Measurements from ENCODE around the gene TYMS. TPM values are rescaled to one million over a fixed set of nuclear protein-coding genes. Genes with fewer than 3 reads are reported as not detected.

The TYMS gene
- total and polyA plus RNA-seq, 2 donors (not counting 1 experiment from before 2014, with no cell fraction given), result 0.34 to 1.1 TPM

DNA sequence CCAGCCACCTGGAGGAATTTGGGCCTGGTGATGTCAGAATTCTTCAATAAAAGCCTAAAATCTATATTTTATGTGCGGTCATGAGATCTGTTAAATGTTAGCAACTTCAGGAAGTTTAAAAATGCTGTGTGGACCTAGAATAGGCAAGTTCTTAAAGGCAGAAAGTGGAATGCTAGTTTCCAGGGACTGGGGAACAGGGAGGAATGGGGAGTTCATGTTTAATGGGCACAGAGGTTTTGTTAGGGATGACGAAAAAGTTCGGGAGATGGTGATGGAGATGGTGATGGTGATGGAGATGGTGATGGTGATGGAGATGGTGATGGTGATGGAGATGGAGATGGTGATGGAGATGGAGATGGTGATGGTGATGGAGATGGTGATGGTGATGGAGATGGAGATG lies 9.2 kb downstream of the TYMS start:
- Mint-ChIP-seq H3K27ac (no peak overlapping the region), H3K9me3 (ENCODE audit: insufficient read depth) (peaks cover 2% of the 10 kb centered on the region), H3K4me3 (no peak overlapping the region), H3K4me1 (no peaks in the 10 kb centered on the region), H3K27me3 (no peaks in the 10 kb centered on the region)
- Histone ChIP-seq H2AFZ (ENCODE audit: insufficient read depth, low read depth, low read length, poor library complexity, severe bottlenecking) (no peak overlapping the region), H3K36me3 (replicated peaks in 1 of 2; ENCODE audit: control extremely low read depth in 1 of 2, control insufficient read depth in 1 of 2, extremely low read depth in 1 of 2, insufficient read depth in 2 of 2, low read length in 1 of 2) (no peaks in the 10 kb centered on the region), H3K9ac (ENCODE audit: low read length) (no peak overlapping the region), H3K27me3 (replicated peaks in 1 of 4; ENCODE audit: control extremely low read depth in 1 of 4, control insufficient read depth in 3 of 4, insufficient read depth in 4 of 4, low read length in 3 of 4) (no peaks in the 10 kb centered on the region), H3K79me2 (ENCODE audit: control insufficient read depth, insufficient read depth, low read length) (no peaks in the 10 kb centered on the region), H4K20me1 (ENCODE audit: control insufficient read depth, insufficient read depth, low read length, poor library complexity, severe bottlenecking) (no peaks in the 10 kb centered on the region), H3K4me1 (ENCODE audit: control insufficient read depth in 2 of 2, insufficient read depth in 2 of 2, low read length in 2 of 2) (no peaks in the 10 kb centered on the region), H3K4me2 (replicated peaks; ENCODE audit: low read depth, low read length, poor library complexity, severe bottlenecking) (no peak overlapping the region), H3K27ac (ENCODE audit: low read length in 2 of 2) (no peak overlapping the region), H3K9me3 (ENCODE audit: control extremely low read depth in 1 of 3, control insufficient read depth in 2 of 3, insufficient read depth in 1 of 3, low read length in 2 of 3) (no peaks in the 10 kb centered on the region), H3K4me3 (ENCODE audit: control extremely low read depth in 1 of 5, extremely low read depth in 1 of 5, insufficient read depth in 1 of 5, low read depth in 2 of 5, low read length in 4 of 5) (no peak overlapping the region)
- 90% methylated on average over 3 of the region's 3 CpGs for WGBS (ENCODE audit: insufficient coverage)
- ChIA-PET CTCF (no interaction called here), POLR2A (no interaction called here)
- ATAC-seq (ENCODE audit: low read depth) (no peak), DNase-seq (no peak)
- intact Hi-C loops (cut with micrococcal nuclease), result no loop called here
- TF ChIP-seq EZH2 (IDR thresholded peaks at IDR 0.05; ENCODE audit: borderline replicate concordance, insufficient read depth, low read depth, low read length, poor library complexity, severe bottlenecking) (no peak), CTCF (IDR thresholded peaks at IDR 0.05) (no peak)

- Histone ChIP-seq H3K79me2 (ENCODE audit: control insufficient read depth, insufficient read depth, low read length) (no peaks in the 10 kb centered on the region), H3K36me3 (replicated peaks in 1 of 2; ENCODE audit: control extremely low read depth in 1 of 2, control insufficient read depth in 1 of 2, extremely low read depth in 1 of 2, insufficient read depth in 2 of 2, low read length in 1 of 2) (peaks cover 0 to 2% of the 10 kb centered on the region in 2 experiments), H3K9me3 (ENCODE audit: control extremely low read depth in 1 of 3, control insufficient read depth in 2 of 3, insufficient read depth in 1 of 3, low read length in 2 of 3) (no peaks in the 10 kb centered on the region), H3K4me1 (ENCODE audit: control insufficient read depth in 2 of 2, insufficient read depth in 2 of 2, low read length in 2 of 2) (no peaks in the 10 kb centered on the region), H3K4me3 (ENCODE audit: control extremely low read depth in 1 of 5, extremely low read depth in 1 of 5, insufficient read depth in 1 of 5, low read depth in 2 of 5, low read length in 4 of 5) (no peak overlapping the region), H3K4me2 (replicated peaks; ENCODE audit: low read depth, low read length, poor library complexity, severe bottlenecking) (no peak overlapping the region), H3K9ac (ENCODE audit: low read length) (no peak overlapping the region), H3K27ac (ENCODE audit: low read length in 2 of 2) (no peak overlapping the region), H4K20me1 (ENCODE audit: control insufficient read depth, insufficient read depth, low read length, poor library complexity, severe bottlenecking) (no peaks in the 10 kb centered on the region), H3K27me3 (replicated peaks in 1 of 4; ENCODE audit: control extremely low read depth in 1 of 4, control insufficient read depth in 3 of 4, insufficient read depth in 4 of 4, low read length in 3 of 4) (no peaks in the 10 kb centered on the region), H2AFZ (ENCODE audit: insufficient read depth, low read depth, low read length, poor library complexity, severe bottlenecking) (no peak overlapping the region)
- no peak for ATAC-seq (ENCODE audit: low read depth)
- ChIA-PET CTCF (interaction anchor here (0.5 kb wide), 1 partner anchor 166 kb away, joined by 5 read pairs; no protein-coding TSS in a partner anchor), POLR2A (no interaction called here)
- H3K9me3 Mint-ChIP-seq (ENCODE audit: insufficient read depth), result peaks cover 2% of the 10 kb centered on the region
- no peak overlapping the region for H3K27ac Mint-ChIP-seq
- intact Hi-C loops (cut with micrococcal nuclease), result no loop called here
- no peak for DNase-seq
- H3K4me3 Mint-ChIP-seq, result no peak overlapping the region
- H3K4me1 Mint-ChIP-seq, result no peaks in the 10 kb centered on the region
- no peaks in the 10 kb centered on the region for H3K27me3 Mint-ChIP-seq
- 60% methylated on average over 1 of the region's 1 CpG for WGBS (ENCODE audit: insufficient coverage)
- no peak for TF ChIP-seq EZH2 (IDR thresholded peaks at IDR 0.05; ENCODE audit: borderline replicate concordance, insufficient read depth, low read depth, low read length, poor library complexity, severe bottlenecking)
- no peak for TF ChIP-seq CTCF (IDR thresholded peaks at IDR 0.05)
Measured at GRCh38 chr18:668260-668659, 10.8 kb downstream of the TYMS start.
